Ureter (tissue), 1 donor: ENCODE data around the gene MAN2B2. TPM values are rescaled to one million over a fixed set of nuclear protein-coding genes. Genes with fewer than 3 reads are reported as not detected.
"Not testable (repeated sequence)": the region's sequence is repeated elsewhere in the genome, so short reads cannot be mapped to it uniquely, and the experiment has no call there.

Source experiments
- DNase-seq: peaks from one replicate; pipeline ENCODE4 v3.0.0-alpha.2; 2020; ENCODE audit warnings: low spot score
- total RNA-seq: library from RNA; stranded (reverse); gene quantifications from one replicate; pipeline ENCODE4 v1.2.4, GENCODE V29; 2023
- donor health status: DM: yes; HTN: yes; CAD: no.

The MAN2B2 gene
- total RNA-seq, 1 donor from 2014 or later, result 37.3 TPM

DNA sequence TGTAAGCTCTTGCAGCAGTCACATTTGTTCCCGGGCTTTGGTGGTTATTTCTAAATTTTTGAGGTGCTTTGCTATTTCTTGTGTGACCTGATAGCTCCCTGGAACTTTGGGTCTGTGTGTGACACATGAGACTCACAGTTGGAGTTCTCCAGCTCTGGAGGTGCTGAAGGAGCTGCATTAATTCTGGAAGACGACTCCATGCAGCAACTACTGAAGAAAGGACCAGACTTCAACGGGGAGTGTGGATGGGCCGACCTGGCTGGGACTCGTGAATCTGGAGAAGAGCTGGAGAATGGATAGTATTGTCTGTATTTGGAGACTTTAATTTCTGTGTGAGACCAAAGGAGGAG, 67.0 kb downstream of the MAN2B2 start:
- DNase-seq, result no peak

DNA sequence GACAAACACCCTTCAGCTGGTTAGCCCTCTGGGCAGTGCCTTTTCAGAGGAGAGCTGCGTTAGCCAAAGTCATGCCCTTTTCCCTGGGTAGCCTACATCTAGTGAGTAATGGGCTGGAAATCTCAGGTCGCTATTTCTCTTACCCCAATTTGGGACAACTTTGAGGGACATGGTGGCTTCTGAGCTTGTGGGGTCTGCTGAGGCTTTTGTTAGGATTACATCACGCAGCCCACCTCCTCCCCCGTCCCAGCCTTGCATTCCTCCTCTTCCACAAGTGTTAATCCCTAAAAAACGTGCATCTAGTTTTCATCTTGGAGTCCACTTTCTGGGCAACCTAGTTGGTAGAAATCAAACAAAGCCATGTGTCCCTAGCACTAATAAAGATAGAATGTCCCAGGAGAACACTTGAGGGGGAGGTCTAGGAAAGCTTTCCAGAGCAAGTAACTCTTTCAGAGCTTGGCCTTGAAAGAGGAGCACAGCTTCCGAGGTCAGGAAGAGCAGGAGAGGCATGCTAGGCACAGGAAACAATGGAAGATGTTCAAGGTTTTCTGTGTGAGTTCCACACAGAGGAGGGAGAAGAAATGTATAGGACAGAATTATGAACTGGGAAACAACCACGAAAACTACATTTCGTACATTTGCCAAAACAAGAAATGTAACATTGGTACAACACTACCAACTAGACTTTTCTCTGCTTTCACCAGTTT, 68.3 kb downstream of the MAN2B2 start:
- DNase-seq, result no peak

DNA sequence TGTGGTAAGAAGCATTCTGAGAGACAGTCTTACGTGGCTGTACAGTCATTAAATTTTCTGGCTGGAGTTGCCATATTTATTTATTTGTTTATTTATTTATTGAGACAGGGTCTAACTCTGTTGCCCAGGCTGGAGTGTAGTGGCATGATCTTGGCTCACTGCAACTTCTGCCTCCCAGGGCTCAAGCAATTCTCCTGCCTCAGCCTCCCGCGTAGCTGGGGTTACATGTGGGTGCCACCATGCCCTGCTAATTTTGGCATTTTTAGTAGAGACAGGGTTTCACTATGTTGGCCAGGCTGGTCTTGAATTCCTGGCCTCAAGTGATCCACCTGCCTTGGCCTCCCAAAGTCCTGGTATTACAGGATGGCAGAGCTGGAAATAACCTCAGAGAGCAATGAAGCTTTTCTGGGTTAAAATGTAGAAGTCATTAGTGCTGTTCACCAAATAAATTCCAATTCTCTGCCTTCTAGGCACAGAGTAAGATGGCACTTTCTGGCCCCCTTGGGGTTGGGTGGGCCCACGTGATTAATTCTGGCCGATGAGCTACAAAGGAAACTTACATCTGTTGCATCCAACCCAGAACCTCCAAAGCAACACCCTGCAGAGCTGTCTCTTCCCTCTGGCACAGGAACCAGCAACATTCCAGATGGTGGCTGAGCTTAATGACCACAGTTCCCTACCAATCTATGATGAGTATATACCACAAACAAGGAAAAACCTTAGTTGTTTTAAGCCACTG, 70.0 kb downstream of the MAN2B2 start:
- no peak for DNase-seq

DNA sequence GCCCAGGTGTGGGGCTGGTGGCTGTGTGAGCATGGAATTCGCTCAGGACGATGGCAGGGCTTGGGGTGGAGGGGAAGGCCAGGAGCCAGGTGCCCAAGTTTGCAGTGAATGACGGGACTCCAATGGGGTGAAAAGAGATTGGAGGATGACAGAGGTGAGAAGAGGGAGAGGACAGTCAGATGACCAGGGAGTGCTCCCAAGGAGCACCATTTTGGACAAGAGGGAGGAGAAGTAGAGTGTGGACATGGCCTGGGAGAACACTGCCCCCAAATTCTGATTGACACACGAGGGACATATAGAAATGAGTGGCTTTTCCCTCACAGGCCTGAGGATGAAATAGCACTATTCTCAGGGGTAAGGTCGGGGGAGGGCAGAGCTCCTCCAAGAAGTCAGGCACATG, 72.2 kb downstream of the MAN2B2 start:
- DNase-seq, result no peak

DNA sequence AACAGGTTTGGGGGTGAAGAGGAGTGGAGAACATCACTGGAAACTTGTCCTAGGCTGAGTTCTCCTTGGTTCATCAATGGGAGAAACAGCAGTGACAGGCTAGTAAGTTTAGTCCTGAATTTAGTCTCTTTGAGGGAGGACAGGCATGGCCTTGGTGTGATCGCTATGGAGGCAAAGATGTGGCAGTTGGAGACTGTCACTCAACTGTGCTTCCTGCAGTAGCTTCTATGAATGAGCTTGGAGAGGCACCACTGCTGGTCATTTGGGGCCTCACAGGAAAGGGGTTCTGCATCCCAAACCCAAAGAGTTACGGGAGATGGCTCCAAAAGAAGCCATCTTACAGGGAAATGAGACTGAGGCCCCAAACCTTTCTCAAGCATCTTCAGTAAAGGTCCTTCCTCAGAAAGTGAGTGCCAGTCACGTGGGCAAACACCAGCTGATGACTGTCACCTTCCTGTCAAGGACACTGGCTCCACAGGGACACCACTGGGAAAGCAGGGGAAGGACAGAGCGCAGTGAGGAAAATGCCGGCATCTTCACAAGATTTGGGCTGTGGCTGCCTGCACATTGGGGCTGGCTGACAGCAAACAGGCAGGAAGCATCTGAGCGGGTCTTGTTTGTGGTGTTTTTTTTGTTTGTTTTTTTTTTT, 72.7 kb downstream of the MAN2B2 start:
- no peak for DNase-seq

DNA sequence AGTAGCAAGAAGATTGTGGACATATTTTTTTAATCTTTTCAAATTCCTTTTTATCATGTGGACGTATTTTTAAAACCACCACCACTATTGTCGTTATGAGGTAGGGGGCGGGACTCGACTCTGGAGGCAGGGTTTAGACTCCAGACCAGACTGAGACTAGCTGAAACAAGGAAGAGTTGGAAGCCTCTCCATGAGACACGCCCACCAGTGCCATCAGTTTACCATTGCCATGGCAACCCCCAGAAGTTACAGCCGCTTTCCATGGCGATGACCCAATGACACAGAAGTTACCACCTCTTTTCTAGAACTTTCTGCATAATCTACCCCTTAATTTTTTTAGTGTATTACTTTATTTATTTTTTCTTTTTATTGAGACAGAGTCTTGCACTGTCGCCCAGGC, 74.2 kb downstream of the MAN2B2 start:
- DNase-seq, result no peak

DNA sequence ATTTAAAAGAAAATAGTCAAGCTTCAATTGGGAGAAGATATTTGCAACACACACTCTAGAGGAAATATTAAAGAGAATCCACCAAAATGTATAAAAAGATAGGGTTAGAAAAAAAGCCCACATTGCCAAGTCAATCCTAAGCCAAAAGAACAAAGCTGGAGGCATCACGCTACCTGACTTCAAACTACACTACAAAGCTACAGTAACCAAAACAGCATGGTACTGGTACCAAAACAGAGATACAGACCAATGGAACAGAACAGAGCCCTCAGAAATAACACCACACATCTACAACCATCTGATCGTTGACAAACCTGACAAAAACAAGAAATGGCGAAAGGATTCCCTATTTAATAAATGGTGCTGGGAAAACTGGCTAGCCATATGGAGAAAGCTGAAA, 79.2 kb downstream of the MAN2B2 start:
- not testable (repeated sequence) for DNase-seq

DNA sequence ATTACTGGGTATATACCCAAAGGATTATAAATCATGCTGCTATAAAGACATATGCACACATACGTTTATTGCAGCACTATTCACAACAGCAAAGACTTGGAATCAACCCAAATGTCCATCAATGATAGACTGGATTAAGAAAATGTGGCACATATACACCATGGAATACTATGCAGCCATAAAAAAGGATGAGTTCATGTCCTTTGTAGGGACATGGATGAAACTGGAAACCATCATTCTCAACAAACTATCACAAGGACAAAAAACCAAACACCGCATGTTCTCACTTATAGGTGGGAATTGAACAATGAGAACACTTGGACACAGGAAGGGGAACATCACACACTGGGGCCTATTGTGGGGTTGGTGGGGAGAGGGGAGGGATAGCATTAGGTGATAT, 80.3 kb downstream of the MAN2B2 start:
- DNase-seq, result not testable (repeated sequence)

DNA sequence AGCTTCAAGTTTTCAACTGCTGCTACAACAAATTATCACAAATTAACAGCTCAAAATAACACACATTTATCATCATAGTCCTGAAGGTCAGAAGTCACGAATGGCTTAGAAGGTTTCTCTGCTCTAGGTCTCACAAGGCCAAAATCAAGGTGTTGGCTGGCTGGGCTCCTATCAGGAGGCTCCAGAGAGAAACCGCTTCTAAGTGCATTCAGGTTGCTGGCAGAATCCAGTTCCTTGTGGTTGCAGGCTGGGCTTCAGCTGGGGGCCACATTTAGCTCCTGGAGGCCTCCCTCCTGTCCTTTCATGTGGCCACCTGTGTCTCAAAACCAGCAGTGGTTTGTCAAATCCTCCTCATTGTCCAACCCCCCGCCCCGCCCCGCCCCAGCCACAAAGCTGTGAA, 80.9 kb downstream of the MAN2B2 start:
- DNase-seq, result no peak

DNA sequence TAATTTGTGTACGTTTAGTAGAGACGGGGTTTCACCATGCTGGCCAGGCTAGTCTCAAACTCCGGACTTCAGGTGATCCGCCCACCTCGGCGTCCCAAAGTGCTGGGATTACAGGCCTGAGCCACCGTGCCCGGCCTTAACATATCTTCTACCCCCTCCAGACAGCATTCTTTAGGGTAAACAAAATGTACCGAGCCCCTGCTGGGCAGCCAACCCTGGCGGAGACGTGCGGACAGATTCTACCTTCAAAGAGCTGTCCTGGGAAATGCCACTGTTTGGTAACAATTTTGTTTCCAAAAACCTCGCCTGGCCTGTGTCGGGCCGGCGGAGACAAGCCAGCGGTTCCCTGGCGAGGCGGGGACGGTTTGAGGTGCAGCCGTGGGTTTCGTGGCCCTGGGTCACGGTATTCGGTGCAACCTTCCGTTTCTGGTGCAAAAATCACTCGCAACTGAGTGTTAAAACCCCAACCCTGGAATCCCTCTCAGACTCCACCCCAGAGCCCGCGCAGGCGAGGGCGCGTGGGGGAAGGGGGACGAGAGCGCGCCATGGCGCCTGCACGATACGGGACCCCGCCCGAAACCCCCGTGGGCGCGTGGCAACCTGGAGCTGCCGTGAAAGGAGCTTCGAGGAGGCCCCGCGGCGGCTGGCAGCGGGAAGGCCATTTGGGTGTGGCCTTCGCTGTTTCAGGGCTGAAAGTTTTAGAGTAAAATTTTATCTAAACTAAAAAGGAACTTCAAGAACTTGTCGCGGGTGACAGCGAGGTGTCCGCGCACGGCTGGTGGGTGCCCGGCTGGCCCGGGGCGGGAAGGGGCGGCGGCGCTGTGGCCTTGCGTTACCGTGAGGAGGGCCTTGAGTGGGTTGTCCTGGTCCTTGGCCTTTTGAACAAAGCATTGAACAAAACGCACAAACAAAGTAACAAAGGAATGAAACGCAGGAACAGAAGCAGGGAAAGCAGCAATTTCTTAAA, 82.5 kb downstream of the MAN2B2 start:
- DNase-seq, result no peak

DNA sequence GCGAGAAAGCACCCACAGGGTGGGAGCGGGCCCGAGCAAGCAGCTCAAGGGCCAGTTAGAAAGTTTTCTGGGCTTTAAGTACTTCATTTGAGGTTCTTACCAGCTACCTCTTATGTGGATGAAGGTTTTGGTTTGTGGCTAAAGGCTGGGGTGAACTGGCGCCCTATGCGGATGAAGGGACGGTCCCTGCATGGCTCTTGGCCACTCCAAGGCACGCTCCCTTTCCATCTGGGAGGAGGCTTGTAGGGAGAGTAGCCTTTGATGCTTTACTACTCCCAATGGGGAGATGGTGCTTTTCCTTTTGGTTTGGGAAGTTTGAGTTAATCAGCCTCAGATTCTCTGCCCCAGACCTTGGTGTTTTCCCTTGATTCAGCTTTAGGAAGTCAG, 83.2 kb downstream of the MAN2B2 start:
- DNase-seq, result no peak

DNA sequence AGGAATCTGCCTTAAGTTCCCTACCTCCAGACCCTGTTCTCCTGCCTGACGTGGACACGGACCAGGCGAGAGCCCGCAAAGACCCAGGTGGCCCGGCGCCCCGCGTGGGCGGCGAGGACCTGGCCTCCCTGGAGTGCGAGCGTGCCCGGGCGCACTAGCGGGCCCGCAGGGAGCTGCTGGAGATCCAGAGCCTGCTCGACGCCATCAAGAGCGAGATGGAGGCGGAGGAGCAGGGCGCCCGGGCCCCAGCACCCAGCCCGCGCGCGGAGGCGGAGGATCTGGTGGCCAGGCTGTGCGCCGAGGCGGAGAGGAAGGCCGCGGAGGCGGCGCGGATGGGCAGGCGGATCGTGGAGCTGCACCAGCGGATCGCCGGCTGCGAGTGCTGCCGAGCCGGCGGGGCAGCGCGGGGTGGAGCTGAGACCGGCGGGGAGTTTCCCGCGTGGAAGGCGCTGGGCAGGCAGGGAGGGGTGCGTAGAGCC, 83.6 kb downstream of the MAN2B2 start:
- DNase-seq, result no peak

DNA sequence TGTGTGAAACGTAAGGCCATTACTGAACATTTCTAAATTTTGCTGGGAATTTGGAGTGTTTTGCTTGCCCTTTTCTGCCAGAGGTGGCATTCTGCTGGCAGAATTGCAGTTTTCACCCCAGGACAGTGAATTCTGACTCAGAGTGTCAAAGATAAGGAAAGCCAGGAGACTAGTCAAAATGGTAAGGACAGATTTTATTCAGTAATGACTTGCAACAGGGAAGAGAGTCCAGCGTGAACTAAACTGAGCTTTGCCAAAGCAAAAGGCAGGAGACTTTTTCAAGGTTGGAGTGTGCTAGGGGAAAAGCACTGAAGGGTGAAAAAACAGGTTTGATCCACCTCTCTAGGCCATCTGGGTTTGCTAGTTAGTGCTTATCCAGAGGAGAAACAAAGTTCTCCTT, 84.9 kb downstream of the MAN2B2 start:
- no peak for DNase-seq

DNA sequence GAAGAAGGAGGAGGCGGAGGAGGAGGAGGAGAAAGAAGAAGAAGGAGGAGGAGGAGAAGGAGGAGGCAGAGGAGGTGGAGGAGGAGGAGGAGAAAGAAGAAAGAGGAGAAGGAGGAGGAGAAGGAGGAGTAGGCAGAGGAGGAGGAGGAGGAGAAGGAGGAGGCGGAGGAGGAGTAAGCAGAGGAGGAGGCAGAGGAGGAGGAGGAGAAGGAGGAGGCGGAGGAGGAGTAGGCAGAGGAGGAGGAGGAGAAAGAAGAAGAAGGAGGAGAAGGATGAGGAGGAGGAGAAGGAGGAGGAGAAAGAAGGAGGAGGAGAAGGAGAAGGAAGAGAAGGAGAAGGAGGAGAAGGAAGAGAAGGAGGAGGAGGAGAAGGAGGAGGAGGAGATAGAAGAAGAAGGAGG, 85.4 kb downstream of the MAN2B2 start:
- no peak for DNase-seq

DNA sequence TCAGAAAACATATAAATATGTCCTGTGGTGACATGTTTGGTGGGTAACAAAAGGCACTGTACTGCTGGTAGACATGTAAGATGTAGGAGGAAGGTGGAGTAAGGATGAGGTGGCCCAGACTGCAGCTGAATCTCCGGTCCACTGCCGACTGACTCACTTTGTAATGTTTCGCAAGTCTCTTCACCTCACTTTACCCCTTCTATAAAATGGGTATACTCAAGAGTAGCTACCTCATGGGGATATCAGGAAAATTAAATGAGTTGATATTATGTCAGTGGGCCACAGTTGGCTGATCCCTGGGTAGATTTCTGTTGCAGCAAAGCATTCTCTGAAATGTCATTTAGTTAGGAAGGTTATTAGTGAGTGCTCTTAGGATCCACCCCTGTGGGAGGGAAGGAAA, 87.6 kb downstream of the MAN2B2 start:
- DNase-seq, result no peak

DNA sequence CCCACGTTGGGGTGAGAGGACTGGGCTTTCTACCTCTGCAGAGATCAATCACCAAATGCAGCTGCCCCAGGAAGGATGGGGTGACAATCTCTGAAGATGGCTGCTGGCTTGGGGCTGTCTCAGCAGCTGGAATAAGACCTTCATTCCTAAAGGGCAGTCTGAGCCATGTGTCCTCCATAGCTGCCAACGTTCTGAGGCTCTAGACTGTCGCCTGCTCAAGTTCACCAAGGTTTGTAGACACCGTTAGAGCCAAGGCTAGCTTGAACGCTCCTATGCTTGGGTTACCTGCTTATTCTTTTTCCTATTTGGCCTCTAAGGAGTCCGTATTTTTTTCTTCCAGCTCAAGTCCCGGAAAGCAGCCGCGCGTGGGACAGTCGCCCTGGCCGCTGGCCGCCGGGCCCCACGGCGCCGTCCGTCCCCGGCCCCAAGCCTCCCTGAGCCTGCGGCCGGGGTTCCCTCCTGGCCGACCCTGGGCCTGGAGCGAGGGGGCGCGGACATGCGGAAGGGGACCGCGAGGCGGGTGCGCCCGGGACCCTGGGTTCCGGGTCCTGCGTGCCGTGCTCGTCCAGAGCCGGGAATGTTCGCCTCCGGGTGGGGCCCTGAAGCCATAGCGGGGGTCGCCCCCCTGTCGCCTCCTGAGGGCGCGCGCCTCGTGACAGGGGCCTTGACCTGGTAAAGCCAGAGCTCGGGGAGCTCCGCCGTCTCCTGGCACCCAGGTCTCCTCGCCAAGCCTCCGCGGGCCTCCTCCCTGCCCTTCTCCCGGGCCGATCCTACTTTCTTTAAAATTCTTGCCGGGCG, 88.8 kb downstream of the MAN2B2 start:
- DNase-seq, result no peak

DNA sequence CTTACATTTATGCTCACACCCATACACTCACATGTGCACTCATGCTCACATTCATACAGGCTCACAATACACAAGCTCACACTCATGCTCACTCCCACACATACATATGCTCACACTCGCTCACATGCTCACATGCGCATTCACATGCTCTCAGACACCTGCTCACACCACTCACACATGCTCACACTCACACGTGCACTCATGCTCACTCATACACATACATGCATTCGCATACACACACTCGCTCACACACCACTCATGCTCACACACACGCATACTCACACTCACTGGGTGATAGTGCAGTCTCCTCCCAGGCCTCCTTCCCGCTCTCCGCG, 90.3 kb downstream of the MAN2B2 start:
- no peak for DNase-seq

DNA sequence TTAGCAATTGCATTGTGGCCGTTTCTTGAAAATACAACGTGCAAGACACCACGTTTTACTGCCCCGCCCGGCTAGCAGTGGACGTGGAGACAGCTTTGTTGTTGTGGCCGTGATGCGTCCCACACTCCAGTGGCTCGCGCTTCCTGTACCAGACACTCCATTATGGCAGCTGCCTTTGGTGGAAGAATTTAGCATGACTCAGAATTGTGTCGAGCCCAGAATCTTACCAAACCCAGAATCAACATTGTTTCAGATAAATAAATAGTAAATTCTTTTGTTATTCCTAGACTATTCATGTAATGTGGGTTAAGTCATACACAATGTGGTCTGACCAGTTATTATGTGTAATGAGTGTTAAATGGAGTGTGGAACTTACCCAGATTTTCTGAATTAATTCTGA, 93.4 kb downstream of the MAN2B2 start:
- DNase-seq, result no peak

DNA sequence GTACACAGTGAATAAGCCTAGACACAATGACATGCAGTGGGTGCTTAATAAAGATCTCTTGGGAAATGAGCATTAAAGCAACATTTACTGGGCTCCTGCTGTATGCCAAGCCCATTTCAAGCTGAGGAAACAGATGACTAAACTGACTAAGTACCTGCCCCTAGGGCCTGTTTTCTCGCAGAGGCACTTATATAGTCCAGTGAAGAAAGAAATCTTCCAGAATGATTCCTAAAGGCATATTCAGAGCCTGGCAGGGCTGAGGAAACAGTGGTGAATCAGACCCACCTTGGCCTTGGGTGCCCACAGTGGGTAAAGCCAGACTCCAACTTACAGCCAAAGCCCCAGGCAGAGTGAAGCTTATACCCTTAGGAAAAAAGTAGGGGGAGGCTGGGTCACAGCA, 96.7 kb downstream of the MAN2B2 start:
- no peak for DNase-seq

DNA sequence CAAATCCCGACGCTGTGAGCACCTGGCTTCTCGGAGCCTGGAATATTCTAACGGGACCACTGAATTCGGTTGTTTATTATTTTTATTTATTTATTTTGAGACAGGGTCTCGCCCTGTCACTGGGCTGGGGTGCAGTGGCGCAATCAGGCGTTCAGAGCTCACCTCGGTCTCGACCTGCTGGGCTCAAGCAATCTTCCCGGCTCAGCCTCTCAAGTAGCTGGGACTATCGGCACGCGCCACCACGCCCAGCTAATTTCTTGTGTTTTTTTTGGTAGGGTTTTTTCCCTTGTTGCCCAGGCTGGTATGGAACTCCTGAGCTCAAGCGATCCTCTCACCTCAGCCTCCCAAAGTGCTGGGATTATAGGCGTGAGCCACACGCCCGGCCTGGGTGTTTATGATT, 97.1 kb downstream of the MAN2B2 start:
- no peak for DNase-seq

DNA sequence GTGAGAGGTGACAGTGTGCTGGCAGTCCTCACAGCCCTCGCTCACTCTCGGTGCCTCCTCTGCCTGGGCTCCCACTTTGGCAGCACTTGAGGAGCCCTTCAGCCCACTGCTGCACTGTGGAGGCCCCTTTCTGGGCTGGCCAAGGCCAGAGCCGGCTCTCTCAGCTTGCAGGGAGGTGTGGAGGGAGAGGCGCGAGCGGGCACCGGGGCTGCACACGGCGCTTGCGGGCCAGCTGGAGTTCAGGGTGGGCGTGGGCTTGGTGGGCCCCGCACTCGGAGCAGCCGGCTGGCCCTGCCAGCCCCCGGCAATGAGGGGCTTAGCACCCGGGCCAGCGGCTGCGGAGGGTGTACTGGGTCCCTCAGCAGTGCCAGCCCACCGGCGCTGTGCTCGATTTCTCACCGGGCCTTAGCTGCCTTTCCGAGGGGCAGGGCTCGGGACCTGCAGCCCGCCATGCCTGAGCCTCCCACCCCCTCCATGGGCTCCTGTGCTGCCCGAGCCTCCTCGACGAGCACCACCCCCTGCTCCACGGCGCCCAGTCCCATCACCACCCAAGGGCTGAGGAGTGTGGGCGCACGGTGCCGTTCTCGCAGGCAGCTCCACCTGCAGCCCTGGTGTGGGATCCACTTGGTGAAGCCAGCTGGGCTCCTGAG, 97.7 kb downstream of the MAN2B2 start:
- DNase-seq, result not testable (repeated sequence)
